GM23338 (cell line): ENCODE results near the gene AP2B1. TPM values are rescaled to one million over a fixed set of nuclear protein-coding genes. Genes with fewer than 3 reads are reported as not detected.

ENCODE experiments used
- ATAC-seq: fragments of 200-7000 bp; cut with Tn5 transposase; 3 replicates; pipeline ENCODE4 v1.9.1; 2020
- DNase-seq: peaks from one replicate; pipeline ENCODE4 v3.0.0-alpha.2; 2015; ENCODE audit warnings: low spot score
- H2AFZ ChIP-seq: fragments of 200-600 bp; sonication (generic); 2 replicates; pipeline ENCODE4 v1.8.0; 2016; ENCODE audit warnings: antibody characterized with exemption, mild to moderate bottlenecking, moderate library complexity
- H3F3A ChIP-seq: fragments of 200-600 bp; sonication (generic); replicated peaks from 2 replicates; pipeline ENCODE4 v1.8.0; 2017; ENCODE audit warnings: antibody characterized with exemption, mixed run types, low read depth
- H3K27ac ChIP-seq: fragments of 200-600 bp; sonication (generic); 2 replicates; pipeline ENCODE4 v1.6.1; 2016; ENCODE audit warnings: low read depth
- H3K27me3 ChIP-seq: fragments of 200-600 bp; sonication (generic); 2 replicates; pipeline ENCODE4 v1.8.0; 2016; ENCODE audit warnings: mild to moderate bottlenecking, mixed run types, moderate library complexity; ENCODE audit not compliant: insufficient read depth
- H3K36me3 ChIP-seq: fragments of 200-600 bp; sonication (generic); 2 replicates; pipeline ENCODE4 v1.8.0; 2016; ENCODE audit warnings: mild to moderate bottlenecking; ENCODE audit not compliant: insufficient read depth
- H3K4me1 ChIP-seq: fragments of 200-600 bp; sonication (generic); 2 replicates; pipeline ENCODE4 v1.8.0; 2016; ENCODE audit warnings: mild to moderate bottlenecking, moderate library complexity; ENCODE audit not compliant: insufficient read depth
- H3K4me2 ChIP-seq: fragments of 200-600 bp; sonication (generic); 2 replicates; pipeline ENCODE4 v1.7.1; 2017; ENCODE audit warnings: mixed run types
- H3K4me3 ChIP-seq: fragments of 200-600 bp; sonication (generic); 2 replicates; pipeline ENCODE4 v1.6.1; 2016; ENCODE audit warnings: mixed run types
- H3K79me2 ChIP-seq: fragments of 200-600 bp; sonication (generic); replicated peaks from 2 replicates; pipeline ENCODE4 v1.8.0; 2017; ENCODE audit warnings: mild to moderate bottlenecking; ENCODE audit not compliant: insufficient read depth
- H3K9me2 ChIP-seq: fragments of 200-600 bp; sonication (generic); 2 replicates; pipeline ENCODE4 v1.8.0; 2017; ENCODE audit not compliant: insufficient read depth
- H4K20me1 ChIP-seq: fragments of 200-600 bp; sonication (generic); replicated peaks from 2 replicates; pipeline ENCODE4 v1.8.0; 2017; ENCODE audit warnings: mild to moderate bottlenecking; ENCODE audit not compliant: insufficient read depth
- H3K27ac Mint-ChIP-seq: 2 replicates; pipeline ENCODE4 v1.8.0; 2020; ENCODE audit warnings: inconsistent platforms, mild to moderate bottlenecking, moderate library complexity, mixed read lengths
- H3K27me3 Mint-ChIP-seq: 3 replicates; pipeline ENCODE4 v1.8.0; 2022; ENCODE audit warnings: low read depth, mild to moderate bottlenecking, moderate library complexity, mixed read lengths, inconsistent platforms; ENCODE audit not compliant: insufficient read depth, poor library complexity
- H3K36me3 Mint-ChIP-seq: 3 replicates; pipeline ENCODE4 v1.8.0; 2021; ENCODE audit warnings: low read depth, mild to moderate bottlenecking, inconsistent platforms, moderate library complexity, mixed read lengths
- H3K4me1 Mint-ChIP-seq: 3 replicates; pipeline ENCODE4 v1.8.0; 2020; ENCODE audit warnings: mild to moderate bottlenecking, inconsistent platforms, mixed read lengths
- H3K4me3 Mint-ChIP-seq: 3 replicates; pipeline ENCODE4 v1.8.0; 2021; ENCODE audit warnings: moderate library complexity, mild to moderate bottlenecking, inconsistent platforms, mixed read lengths
- H3K9me3 Mint-ChIP-seq: 3 replicates; pipeline ENCODE4 v1.8.0; 2020; ENCODE audit warnings: moderate library complexity, mild to moderate bottlenecking, inconsistent platforms, mixed read lengths
- CREB1 ChIP-seq: fragments of 250-450 bp; sonication (Bioruptor Pico); IDR thresholded peaks from 2 replicates; pipeline ENCODE4 v1.5.0; 2020; ENCODE audit warnings: low read depth, mild to moderate bottlenecking, moderate library complexity
- CTCF ChIP-seq, 2 experiments: fragments of 200-600 bp in 1 of 2; sonication (generic) in 1 of 2; conservative IDR thresholded peaks; 2 replicates each; pipeline versions ENCODE4 v1.5.1 to v1.6.1; 2016 to 2017; ENCODE audit warnings: antibody characterized with exemption in 2 of 2, low read depth in 2 of 2, mild to moderate bottlenecking in 2 of 2, moderate library complexity in 1 of 2
- ETS1 ChIP-seq: IDR thresholded peaks from 2 replicates; pipeline ENCODE4 v1.6.1; 2016; ENCODE audit warnings: antibody characterized with exemption
- EZH2 ChIP-seq: fragments of 200-600 bp; sonication (generic); IDR thresholded peaks from one replicate; pipeline ENCODE4 v1.8.0; 2017; ENCODE audit warnings: antibody characterized with exemption, mild to moderate bottlenecking, low read depth; ENCODE audit not compliant: unreplicated experiment
- EZH2phosphoT487 ChIP-seq: fragments of 200-600 bp; sonication (generic); IDR thresholded peaks from one replicate; pipeline ENCODE4 v1.8.1; 2018; ENCODE audit warnings: antibody characterized with exemption; ENCODE audit not compliant: unreplicated experiment
- JUNB ChIP-seq: IDR thresholded peaks from one replicate; pipeline ENCODE4 v1.6.1; 2016; ENCODE audit warnings: antibody characterized with exemption; ENCODE audit not compliant: unreplicated experiment
- NANOG ChIP-seq: IDR thresholded peaks from 2 replicates; pipeline ENCODE4 v1.6.1; 2016; ENCODE audit warnings: antibody characterized with exemption, borderline replicate concordance
- POLR2AphosphoS5 ChIP-seq: IDR thresholded peaks from 2 replicates; pipeline ENCODE4 v1.6.1; 2016; ENCODE audit warnings: antibody characterized with exemption, low read depth
- REST ChIP-seq: IDR thresholded peaks from one replicate; pipeline ENCODE4 v1.6.1; 2018; ENCODE audit warnings: antibody characterized with exemption; ENCODE audit not compliant: unreplicated experiment
- STAT1 ChIP-seq: IDR thresholded peaks from one replicate; pipeline ENCODE4 v1.6.1; 2016; ENCODE audit warnings: antibody characterized with exemption; ENCODE audit not compliant: unreplicated experiment
- ZNF114 ChIP-seq: fragments of 250-450 bp; sonication (Bioruptor Pico); IDR thresholded peaks from 2 replicates; pipeline ENCODE4 v1.5.0; 2020; ENCODE audit warnings: mild to moderate bottlenecking, moderate library complexity
- ZNF331 ChIP-seq: fragments of 250-450 bp; sonication (Bioruptor Pico); IDR thresholded peaks from 2 replicates; pipeline ENCODE4 v1.5.0; 2020; ENCODE audit warnings: low read depth, mild to moderate bottlenecking, moderate library complexity
- ZNF462 ChIP-seq: fragments of 250-450 bp; sonication (Bioruptor Pico); IDR thresholded peaks from 2 replicates; pipeline ENCODE4 v1.5.0; 2020; ENCODE audit warnings: mild to moderate bottlenecking, moderate library complexity
- polyA plus RNA-seq: library from polyadenylated mRNA; unstranded; fragments of >200 nt; fragmentation: Nextera tagmentation; extraction: Ambion mirVana; gene quantifications from 2 replicates; pipeline ENCODE4 v1.2.1, GENCODE V29; 2016
- total RNA-seq: library from RNA; depleted of rRNA; stranded (reverse); fragments of >200 nt; shearing (Covaris generic); gene quantifications from 2 replicates; pipeline ENCODE4 v1.2.3, GENCODE V29; 2014

The AP2B1 gene
- total and polyA plus RNA-seq, 2 experiments from 2014 or later = 89.7 to 144 TPM

GRCh38 chr17:35693662-35694061, 106.5 kb downstream of the AP2B1 start:
- H3K27me3 ChIP-seq = no peaks in the 10 kb centered on the region
- no peak overlapping the region for H3K4me3 Mint-ChIP-seq
- peaks cover 3% of the 10 kb centered on the region; the same call in 1 of the 2 replicates for H3K36me3 ChIP-seq
- no peaks in the 10 kb centered on the region for H3K9me3 Mint-ChIP-seq
- H3K36me3 Mint-ChIP-seq = peaks cover 11% of the 10 kb centered on the region
- no peaks in the 10 kb centered on the region for H3F3A ChIP-seq
- H3K79me2 ChIP-seq = no peaks in the 10 kb centered on the region
- DNase-seq (no peak), ATAC-seq (no peak)
- peaks cover 18% of the 10 kb centered on the region for H3K4me1 Mint-ChIP-seq
- peaks cover 11% of the 10 kb centered on the region; the same call in 1 of the 2 replicates for H3K4me1 ChIP-seq
- H4K20me1 ChIP-seq = no peaks in the 10 kb centered on the region; the same call in 1 of the 2 replicates
- H3K9me2 ChIP-seq = no peaks in the 10 kb centered on the region
- H3K27ac ChIP-seq = no peak overlapping the region
- no peak overlapping the region for H3K27ac Mint-ChIP-seq
- TF ChIP-seq POLR2AphosphoS5 (no peak), STAT1 (no peak), CTCF (conservative IDR thresholded peaks at IDR 0.05; ENCODE audit: low read depth in 2 of 2) (no peak), CREB1 (CRISPR knock-in tag) (no peak), JUNB (no peak), ZNF114 (CRISPR knock-in tag) (no peak), NANOG (no peak), ZNF462 (no peak), ETS1 (no peak), REST (no peak), EZH2 (no peak), ZNF331 (no peak), EZH2phosphoT487 (no peak)
- H3K4me2 ChIP-seq = no peak overlapping the region
- no peak overlapping the region for H2AFZ ChIP-seq
- H3K27me3 Mint-ChIP-seq = peaks cover 2% of the 10 kb centered on the region
- H3K4me3 ChIP-seq = no peak overlapping the region
